Endothelial cell of umbilical vein (primary cell): ENCODE data around the gene CBX4. TPM values are rescaled to one million over a fixed set of nuclear protein-coding genes. Genes with fewer than 3 reads are reported as not detected.

ENCODE experiments used
- BruUV-seq: library from RNA; stranded (reverse); fragments of 400-500 nt; replicated peaks from 2 replicates; lab custom pipeline; 2021; lab: Mats Ljungman, UMichigan
- CTCF ChIA-PET: fragments of 300-600, 350-600 bp; sonication (Branson Sonifier 250); formaldehyde crosslinking; loops from one replicate; lab custom pipeline; 2021; ENCODE audit warnings: antibody characterized with exemption, inconsistent platforms; lab: Charles Lee
- POLR2A ChIA-PET: fragments of 300-600, 350-600 bp; sonication (Branson Sonifier 250); formaldehyde crosslinking; loops from one replicate; lab custom pipeline; 2021; ENCODE audit warnings: antibody characterized with exemption, inconsistent platforms; lab: Charles Lee
- DNase-seq: peaks from one replicate; pipeline ENCODE4 v3.0.0-alpha.2; 2011; ENCODE audit warnings: low read depth, low spot score
- FAIRE-seq: peaks from 2 replicates; lab custom pipeline; 2011; peaks lifted over from hg19 to GRCh38; lab: Jason Lieb, UNC
- H2AFZ ChIP-seq: 2 replicates; pipeline ENCODE4 v1.6.0; 2012; ENCODE audit warnings: low read depth, low read length, control low read depth, inconsistent platforms
- H3K27ac ChIP-seq: 2 replicates; pipeline ENCODE4 v1.5.1; 2011; ENCODE audit warnings: low read depth, mild to moderate bottlenecking, control low read depth, low read length, moderate library complexity; ENCODE audit not compliant: insufficient read depth
- H3K27me3 ChIP-seq, 2 experiments: 2 replicates each; pipeline versions ENCODE4 v1.6.0 to v1.6.1; 2011; ENCODE audit warnings: low read length in 2 of 2, mixed read lengths in 1 of 2; ENCODE audit not compliant: control insufficient read depth in 2 of 2, insufficient read depth in 2 of 2
- H3K36me3 ChIP-seq, 2 experiments: 2 replicates in 1 of 2; 3 replicates in 1 of 2; pipeline ENCODE4 v1.5.1; 2011; ENCODE audit warnings: low read length in 2 of 2, mild to moderate bottlenecking in 1 of 2, moderate library complexity in 1 of 2; ENCODE audit not compliant: control insufficient read depth in 2 of 2, insufficient read depth in 2 of 2; ENCODE audit errors: extremely low read depth in 1 of 2
- H3K4me1 ChIP-seq: 3 replicates; pipeline ENCODE4 v1.5.1; 2011; ENCODE audit warnings: mild to moderate bottlenecking, low read length; ENCODE audit not compliant: control insufficient read depth, insufficient read depth; ENCODE audit errors: extremely low read depth
- H3K4me2 ChIP-seq: 2 replicates; pipeline ENCODE4 v1.6.1; 2011; ENCODE audit warnings: low read length, control low read depth, mixed read lengths; ENCODE audit not compliant: insufficient read depth
- H3K4me3 ChIP-seq, 3 experiments: fragments of 200-600 bp in 1 of 3; sonication (generic), shearing (Covaris generic) in 1 of 3; replicated peaks in 1 of 3; 2 replicates each; pipeline ENCODE4 v1.5.1; 2011 to 2016; ENCODE audit warnings: control low read depth in 3 of 3, low read length in 3 of 3, mild to moderate bottlenecking in 2 of 3, inconsistent platforms in 1 of 3, low read depth in 1 of 3, moderate library complexity in 1 of 3; ENCODE audit not compliant: insufficient read depth in 1 of 3
- H3K79me2 ChIP-seq: 2 replicates; pipeline ENCODE4 v1.6.0; 2012; ENCODE audit warnings: low read length, inconsistent platforms; ENCODE audit not compliant: control insufficient read depth, insufficient read depth
- H3K9ac ChIP-seq: replicated peaks from 2 replicates; pipeline ENCODE3; 2011; ENCODE audit warnings: low read length, control low read depth; ENCODE audit not compliant: insufficient read depth; ENCODE audit errors: extremely low read depth
- H3K9me1 ChIP-seq: replicated peaks from 3 replicates; pipeline ENCODE4 v1.6.0; 2011; ENCODE audit warnings: mild to moderate bottlenecking, low read length; ENCODE audit not compliant: control insufficient read depth, insufficient read depth; ENCODE audit errors: extremely low read depth
- H3K9me3 ChIP-seq: replicated peaks from 2 replicates; pipeline ENCODE4 v1.5.1; 2012; ENCODE audit warnings: low read length, inconsistent platforms; ENCODE audit not compliant: control insufficient read depth, insufficient read depth
- H4K20me1 ChIP-seq: replicated peaks from 2 replicates; pipeline ENCODE3; 2011; ENCODE audit warnings: mild to moderate bottlenecking, low read length; ENCODE audit not compliant: control insufficient read depth, insufficient read depth; ENCODE audit errors: extremely low read depth
- FOS ChIP-seq: IDR thresholded peaks from 2 replicates; pipeline ENCODE4 v1.6.1; 2011; ENCODE audit warnings: mild to moderate bottlenecking, low read length, moderate library complexity, borderline replicate concordance; ENCODE audit not compliant: insufficient read depth
- JUN ChIP-seq: IDR thresholded peaks from 2 replicates; pipeline ENCODE4 v1.6.1; 2011; ENCODE audit warnings: borderline replicate concordance, low read depth; ENCODE audit not compliant: insufficient read length, insufficient read depth
- MYC ChIP-seq: IDR thresholded peaks from one replicate; pipeline ENCODE4 v1.6.1; 2011; ENCODE audit warnings: mild to moderate bottlenecking, low read depth, low read length
- POLR2AphosphoS5 ChIP-seq: IDR thresholded peaks from 2 replicates; pipeline ENCODE4 v1.6.1; 2012; ENCODE audit warnings: low read depth, mild to moderate bottlenecking, control low read depth, low read length, moderate library complexity; ENCODE audit not compliant: insufficient read depth
- dilution Hi-C: fragments of 300-500 bp; cut with MboI; formaldehyde crosslinking; loops from one replicate; pipeline ENCODE4 v1.15.0; 2019; ENCODE audit warnings: low sequenced_read_pairs; ENCODE audit not compliant: extremely low pct_ligation_motif_present
- intact Hi-C: fragments of 100-400 bp; cut with micrococcal nuclease; formaldehyde crosslinking; loops from one replicate; pipeline ENCODE4 v1.10.0; 2022
- polyA plus RNA-seq, 4 experiments: library from polyadenylated mRNA; depleted of rRNA in 3 of 4; stranded (reverse) in 3 of 4; unstranded in 1 of 4; fragments of >200 nt; gene quantifications; 2 replicates each; pipeline versions ENCODE4 v1.2.1 to v1.2.3, GENCODE V29; 2011 to 2012; ENCODE audit warnings: missing spikeins in 1 of 4
- total RNA-seq: library from RNA; stranded (reverse); gene quantifications from 2 replicates; pipeline ENCODE4 v1.2.3, GENCODE V29; 2021
- TF ChIP-seq, protein P1 (sequence below): IDR thresholded peaks from 2 replicates; pipeline ENCODE4 v1.6.1; 2011; ENCODE audit not compliant: insufficient read depth, insufficient read length

The CBX4 gene
- total and polyA plus RNA-seq, 2 donors (not counting 3 experiments of a cell fraction or from before 2014, with no cell fraction given), result 7.0 to 12.3 TPM

- dilution Hi-C loops (no loop called here), intact Hi-C loops (no loop called here)
- no peak overlapping the region for H3K4me2 ChIP-seq
- peak; percentile 19 for TF ChIP-seq JUN
- TF ChIP-seq, protein P1, sequence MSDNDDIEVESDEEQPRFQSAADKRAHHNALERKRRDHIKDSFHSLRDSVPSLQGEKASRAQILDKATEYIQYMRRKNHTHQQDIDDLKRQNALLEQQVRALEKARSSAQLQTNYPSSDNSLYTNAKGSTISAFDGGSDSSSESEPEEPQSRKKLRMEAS, result no peak
- H4K20me1 ChIP-seq, result no peaks in the 10 kb centered on the region
- no peaks in the 10 kb centered on the region for H3K36me3 ChIP-seq
- peaks cover under 1 to 6% of the 10 kb centered on the region in 2 experiments for H3K27me3 ChIP-seq
- H3K9me3 ChIP-seq, result no peaks in the 10 kb centered on the region
- BruUV-seq, result no TSS peak
- CTCF ChIA-PET, result interaction anchor here (0.6 to 2.0 kb wide), 6 partner anchors 8 to 36 kb away, joined by 3 to 6 read pairs (median 4); partner anchors contain the start of gene CBX8
- H3K9me1 ChIP-seq, result no peaks in the 10 kb centered on the region
- H2AFZ ChIP-seq, result no peak overlapping the region
- FAIRE-seq, result no peak
- H3K4me1 ChIP-seq, result peaks cover 14% of the 10 kb centered on the region
- no peak for DNase-seq
- no peak overlapping the region for H3K27ac ChIP-seq
- H3K9ac ChIP-seq, result no peak overlapping the region
- H3K79me2 ChIP-seq, result no peaks in the 10 kb centered on the region
- no peak overlapping the region for H3K4me3 ChIP-seq
- POLR2A ChIA-PET, result no interaction called here
Measured at GRCh38 chr17:79824893-79825579, 14.2 kb downstream of the CBX4 start.

DNA sequence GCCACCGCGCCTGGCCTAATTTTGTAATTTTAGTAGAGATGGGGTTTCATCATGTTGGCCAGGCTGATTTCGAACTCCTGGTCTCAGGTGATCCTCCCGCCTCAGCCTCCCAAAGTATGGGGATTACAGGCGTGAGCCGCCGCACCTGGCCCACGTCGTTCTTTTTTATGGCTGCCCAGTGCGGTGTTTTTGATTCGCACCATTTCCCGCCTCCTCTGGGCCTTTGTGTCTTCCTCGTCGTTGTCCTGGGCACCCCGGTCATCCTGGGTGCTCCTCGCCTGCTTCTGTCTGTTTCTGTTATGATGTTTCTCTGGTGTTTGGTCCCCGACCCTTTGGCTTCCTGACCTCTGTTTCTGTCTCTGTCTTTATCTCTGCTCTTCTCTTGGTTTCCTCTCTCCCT lies 15.0 kb downstream of the CBX4 start:
- Histone ChIP-seq H3K36me3 (no peaks in the 10 kb centered on the region), H3K27ac (no peak overlapping the region), H3K4me2 (no peak overlapping the region), H2AFZ (no peak overlapping the region), H3K4me3 (no peak overlapping the region), H3K9me1 (no peaks in the 10 kb centered on the region), H3K79me2 (no peaks in the 10 kb centered on the region), H3K9ac (no peak overlapping the region), H4K20me1 (no peaks in the 10 kb centered on the region), H3K9me3 (no peaks in the 10 kb centered on the region), H3K27me3 (peaks cover 6 to 7% of the 10 kb centered on the region in 2 experiments), H3K4me1 (peaks cover 12% of the 10 kb centered on the region)
- dilution Hi-C loops, result no loop called here
- TF ChIP-seq FOS (no peak), MYC (no peak), POLR2AphosphoS5 (no peak)
- FAIRE-seq, result no peak
- ChIA-PET CTCF (interaction anchor here (0.8 to 2.0 kb wide), 4 partner anchors 11 to 35 kb away, joined by 3 to 6 read pairs (median 4); partner anchors contain the start of gene CBX8), POLR2A (no interaction called here)
- BruUV-seq, result no TSS peak
- DNase-seq, result no peak
- intact Hi-C loops, result no loop called here
